WTC11 (cell line): ENCODE data around the gene MPI. TPM values are rescaled to one million over a fixed set of nuclear protein-coding genes. Genes with fewer than 3 reads are reported as not detected.

Source experiments
- ATAC-seq: fragments of 200-7000 bp; cut with Tn5 transposase; 2 replicates; pipeline ENCODE4 v1.10.0; 2021; ENCODE audit warnings: mild to moderate bottlenecking, moderate library complexity
- CTCF ChIA-PET: fragments of 300-600 bp; sonication (Branson Sonifier 250); formaldehyde crosslinking; loops from one replicate; lab custom pipeline; 2021; ENCODE audit warnings: antibody characterized with exemption; lab: Charles Lee
- POLR2A ChIA-PET: fragments of 350-600 bp; sonication (Branson Sonifier 250); formaldehyde crosslinking; loops from one replicate; lab custom pipeline; 2021; ENCODE audit warnings: antibody characterized with exemption; lab: Charles Lee
- DNase-seq: peaks from one replicate; pipeline ENCODE4 v3.0.0; 2021; ENCODE audit warnings: low spot score
- H3K27ac Mint-ChIP-seq: 2 replicates; pipeline ENCODE4 v1.8.0; 2021; ENCODE audit warnings: mixed read lengths
- H3K27me3 Mint-ChIP-seq: 2 replicates; pipeline ENCODE4 v1.8.0; 2021; ENCODE audit warnings: low read depth, mild to moderate bottlenecking, moderate library complexity, mixed read lengths
- H3K36me3 Mint-ChIP-seq: 2 replicates; pipeline ENCODE4 v1.8.0; 2021; ENCODE audit warnings: mixed read lengths
- H3K4me1 Mint-ChIP-seq: 2 replicates; pipeline ENCODE4 v1.8.0; 2022; ENCODE audit warnings: mixed read lengths
- H3K4me3 Mint-ChIP-seq: 2 replicates; pipeline ENCODE4 v1.8.0; 2021; ENCODE audit warnings: mild to moderate bottlenecking, moderate library complexity, mixed read lengths
- H3K9me3 Mint-ChIP-seq: 2 replicates; pipeline ENCODE4 v1.8.0; 2021; ENCODE audit warnings: mixed read lengths
- CBFB ChIP-seq: sonication (generic); formaldehyde crosslinking; IDR thresholded peaks from 2 replicates; pipeline ENCODE4 v1.8.1; 2022; ENCODE audit warnings: mild to moderate bottlenecking, low read depth, missing genetic modification reagents
- EMX1 ChIP-seq: fragments of 250-450 bp; sonication (Bioruptor Pico); IDR thresholded peaks from 2 replicates; pipeline ENCODE4 v1.8.0; 2021; ENCODE audit warnings: mild to moderate bottlenecking
- FOXJ3 ChIP-seq: sonication (generic); formaldehyde crosslinking; IDR thresholded peaks from 2 replicates; pipeline ENCODE4 v1.9.0; 2021; ENCODE audit warnings: missing genetic modification reagents, mild to moderate bottlenecking, borderline replicate concordance
- GABPB1 ChIP-seq: sonication (generic); formaldehyde crosslinking; IDR thresholded peaks from 2 replicates; pipeline ENCODE4 v1.8.1; 2023; ENCODE audit warnings: mild to moderate bottlenecking, missing genetic modification reagents
- GTF2I ChIP-seq: fragments of 250-450 bp; sonication (Bioruptor Pico); conservative IDR thresholded peaks from 2 replicates; pipeline ENCODE4 v1.4.0; 2021; ENCODE audit warnings: mild to moderate bottlenecking
- MYBL2 ChIP-seq: sonication (generic); formaldehyde crosslinking; IDR thresholded peaks from 2 replicates; pipeline ENCODE4 v1.8.1; 2023; ENCODE audit warnings: mild to moderate bottlenecking, moderate library complexity, missing genetic modification reagents
- NFYB ChIP-seq: sonication (generic); formaldehyde crosslinking; conservative IDR thresholded peaks from 2 replicates; pipeline ENCODE4 v1.8.0; 2022; ENCODE audit warnings: low read depth, missing genetic modification reagents
- RELA ChIP-seq: sonication (generic); formaldehyde crosslinking; IDR thresholded peaks from 2 replicates; pipeline ENCODE4 v1.8.1; 2022; ENCODE audit warnings: missing genetic modification reagents, mild to moderate bottlenecking, borderline replicate concordance
- RORB ChIP-seq: fragments of 250-450 bp; sonication (Bioruptor Pico); IDR thresholded peaks from 2 replicates; pipeline ENCODE4 v1.9.0; 2021; ENCODE audit warnings: mild to moderate bottlenecking
- SMAD3 ChIP-seq: sonication (generic); formaldehyde crosslinking; IDR thresholded peaks from 2 replicates; pipeline ENCODE4 v1.8.0; 2022; ENCODE audit warnings: missing genetic modification reagents, mild to moderate bottlenecking, borderline replicate concordance
- SP1 ChIP-seq: sonication (generic); formaldehyde crosslinking; conservative IDR thresholded peaks from 2 replicates; pipeline ENCODE4 v1.8.1; 2022; ENCODE audit warnings: missing genetic modification reagents
- TEAD1 ChIP-seq: sonication (generic); formaldehyde crosslinking; IDR thresholded peaks from 2 replicates; pipeline ENCODE4 v1.8.0; 2022; ENCODE audit warnings: mild to moderate bottlenecking, missing genetic modification reagents
- TP53 ChIP-seq: sonication (generic); formaldehyde crosslinking; IDR thresholded peaks from 2 replicates; pipeline ENCODE4 v1.8.1; 2023; ENCODE audit warnings: mild to moderate bottlenecking, missing genetic modification reagents
- ZNF138 ChIP-seq: sonication (generic); formaldehyde crosslinking; conservative IDR thresholded peaks from 2 replicates; pipeline ENCODE4 v1.8.1; 2022; ENCODE audit warnings: mild to moderate bottlenecking, moderate library complexity, missing genetic modification reagents
- ZNF317 ChIP-seq: sonication (generic); formaldehyde crosslinking; IDR thresholded peaks from 2 replicates; pipeline ENCODE4 v1.8.1; 2023; ENCODE audit warnings: low read depth, mild to moderate bottlenecking, moderate library complexity, missing genetic modification reagents, borderline replicate concordance
- ZNF396 ChIP-seq: fragments of 250-450 bp; sonication (Bioruptor Pico); IDR thresholded peaks from 2 replicates; pipeline ENCODE4 v1.8.0; 2021; ENCODE audit warnings: mild to moderate bottlenecking, moderate library complexity, borderline replicate concordance
- ZNF423 ChIP-seq: fragments of 250-450 bp; sonication (Bioruptor Pico); IDR thresholded peaks from 2 replicates; pipeline ENCODE4 v2.1.2; 2022; ENCODE audit warnings: mild to moderate bottlenecking, moderate library complexity
- ZNF671 ChIP-seq: fragments of 250-450 bp; sonication (Bioruptor Pico); IDR thresholded peaks from 2 replicates; pipeline ENCODE4 v1.8.0; 2021; ENCODE audit warnings: mild to moderate bottlenecking
- total RNA-seq: library from RNA; stranded (reverse); gene quantifications from 3 replicates; pipeline ENCODE4 v1.2.3, GENCODE V29; 2021
- TF ChIP-seq, protein P1 (sequence below): sonication (generic); formaldehyde crosslinking; IDR thresholded peaks from 2 replicates; pipeline ENCODE4 v1.8.0; 2022; ENCODE audit warnings: mild to moderate bottlenecking, missing genetic modification reagents
- TF ChIP-seq, protein P2 (sequence below): sonication (generic); formaldehyde crosslinking; IDR thresholded peaks from 2 replicates; pipeline ENCODE4 v1.8.0; 2022; ENCODE audit warnings: mild to moderate bottlenecking, missing genetic modification reagents
- TF ChIP-seq, protein P3 (sequence below): sonication (generic); formaldehyde crosslinking; IDR thresholded peaks from 2 replicates; pipeline ENCODE4 v1.8.1; 2022; ENCODE audit warnings: mild to moderate bottlenecking, moderate library complexity, missing genetic modification reagents
- TF ChIP-seq, protein P4 (sequence below): fragments of 200-600 bp; IDR thresholded peaks from 2 replicates; pipeline ENCODE4 v1.8.0; 2022; ENCODE audit warnings: antibody characterized with exemption
- TF ChIP-seq, protein P5 (sequence below): sonication (generic); formaldehyde crosslinking; IDR thresholded peaks from 2 replicates; pipeline ENCODE4 v1.8.0; 2022; ENCODE audit warnings: mild to moderate bottlenecking, missing genetic modification reagents
- TF ChIP-seq, protein P6 (sequence below): sonication (generic); formaldehyde crosslinking; IDR thresholded peaks from 2 replicates; pipeline ENCODE4 v1.8.0; 2023; ENCODE audit warnings: mild to moderate bottlenecking, missing genetic modification reagents
- TF ChIP-seq, protein P7 (sequence below): sonication (generic); formaldehyde crosslinking; IDR thresholded peaks from 2 replicates; pipeline ENCODE4 v1.8.1; 2022; ENCODE audit warnings: low read depth, missing genetic modification reagents, borderline replicate concordance
- TF ChIP-seq, protein P8 (sequence below): sonication (generic); formaldehyde crosslinking; IDR thresholded peaks from 2 replicates; pipeline ENCODE4 v1.8.0; 2022; ENCODE audit warnings: mild to moderate bottlenecking, missing genetic modification reagents

Gene MPI
- total RNA-seq, 1 experiment from 2014 or later = 36.3 TPM

DNA sequence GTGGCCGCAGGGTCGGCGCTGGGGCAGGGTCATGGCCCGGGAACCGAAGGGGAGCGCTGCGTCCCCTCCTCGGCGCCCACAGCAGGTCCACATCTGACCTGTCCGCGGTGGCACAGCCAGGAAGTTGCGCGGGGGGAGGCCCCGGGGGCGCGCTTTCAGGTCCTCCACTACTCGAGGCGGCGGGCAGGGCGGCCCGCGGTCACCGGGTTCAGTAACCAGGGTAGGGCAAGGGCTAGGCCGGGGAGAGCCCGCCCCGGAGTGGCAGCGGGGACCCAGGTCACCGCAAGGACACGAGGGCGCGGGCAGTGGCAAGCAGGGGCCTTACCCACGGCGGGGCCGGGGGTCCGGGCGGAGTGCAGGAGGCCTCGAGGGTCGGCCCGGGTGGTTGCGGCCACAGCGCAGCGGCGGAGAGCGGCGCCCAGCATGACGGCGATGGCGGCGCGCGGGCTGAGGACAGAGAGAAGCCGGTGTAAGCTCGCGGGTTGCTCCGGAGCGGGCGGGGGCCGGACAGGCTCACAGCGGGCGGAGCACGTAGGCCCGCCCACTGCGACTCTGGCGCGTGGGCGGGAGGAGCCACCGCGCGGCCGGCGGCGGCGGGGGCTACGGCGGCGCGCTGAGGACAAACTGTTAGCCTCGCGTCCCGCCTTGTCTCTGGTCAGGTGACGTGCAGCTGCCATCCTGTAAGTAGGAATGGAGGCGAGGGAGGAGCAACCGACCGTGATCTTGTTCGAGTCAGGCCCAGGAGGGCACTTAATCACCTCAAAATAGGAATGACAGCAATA, 47.9 kb downstream of the MPI start, which contains the start of gene COX5A:
COX5A (minus strand) TSS at position 484 of the 782 bp plus-strand sequence; CDS start at position 425, 59 bp downstream.
- Mint-ChIP-seq H3K27ac (peak within 1 kb of the TSS; percentile 91), H3K27me3 (no peaks in the 10 kb centered on the region; the same call in none of the 2 replicates), H3K36me3 (peaks cover 3% of the 10 kb centered on the region; the same call in 1 of the 2 replicates), H3K4me3 (peak within 1 kb of the TSS; percentile 91), H3K4me1 (peaks cover 8% of the 10 kb centered on the region), H3K9me3 (no peaks in the 10 kb centered on the region)
- CTCF ChIA-PET = interaction anchor here (0.6 to 5.1 kb wide), 7 partner anchors 13 to 169 kb away, joined by 3 to 43 read pairs (median 4); no protein-coding TSS in a partner anchor
- ATAC-seq (peak; percentile 92), DNase-seq (peak; percentile 86)
- POLR2A ChIA-PET = interaction anchor here (0.6 to 1.5 kb wide), 4 partner anchors 13 to 1086 kb away, joined by 3 to 7 read pairs (median 6); partner anchors contain the start of gene FAM219B
- TF ChIP-seq RELA (CRISPR knock-in tag) (no peak; the same call in 1 of the 2 replicates), CBFB (CRISPR knock-in tag) (no peak), EMX1 (CRISPR knock-in tag) (no peak), MYBL2 (CRISPR knock-in tag) (no peak), GABPB1 (CRISPR knock-in tag) (peak; percentile 78), ZNF317 (0 out of 2 replicates have a peak, but pooled peaks have one; percentile 32), ZNF671 (no peak), ZNF423 (CRISPR knock-in tag) (no peak), ZNF138 (CRISPR knock-in tag) (no peak), SMAD3 (peak; percentile 62; the same call in 1 of the 2 replicates), NFYB (0 out of 2 replicates have a peak, but pooled peaks have one; percentile 21), RORB (CRISPR knock-in tag) (no peak), GTF2I (CRISPR knock-in tag) (no peak), FOXJ3 (CRISPR knock-in tag) (no peak), TP53 (CRISPR knock-in tag) (no peak), TEAD1 (peak; percentile 59; the same call in 1 of the 2 replicates), ZNF396 (CRISPR knock-in tag) (no peak), SP1 (peak; percentile 94)
- TF ChIP-seq, protein P1, sequence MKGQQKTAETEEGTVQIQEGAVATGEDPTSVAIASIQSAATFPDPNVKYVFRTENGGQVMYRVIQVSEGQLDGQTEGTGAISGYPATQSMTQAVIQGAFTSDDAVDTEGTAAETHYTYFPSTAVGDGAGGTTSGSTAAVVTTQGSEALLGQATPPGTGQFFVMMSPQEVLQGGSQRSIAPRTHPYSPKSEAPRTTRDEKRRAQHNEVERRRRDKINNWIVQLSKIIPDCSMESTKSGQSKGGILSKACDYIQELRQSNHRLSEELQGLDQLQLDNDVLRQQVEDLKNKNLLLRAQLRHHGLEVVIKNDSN (CRISPR knock-in tag) = peak; percentile 87
- TF ChIP-seq, protein P2, sequence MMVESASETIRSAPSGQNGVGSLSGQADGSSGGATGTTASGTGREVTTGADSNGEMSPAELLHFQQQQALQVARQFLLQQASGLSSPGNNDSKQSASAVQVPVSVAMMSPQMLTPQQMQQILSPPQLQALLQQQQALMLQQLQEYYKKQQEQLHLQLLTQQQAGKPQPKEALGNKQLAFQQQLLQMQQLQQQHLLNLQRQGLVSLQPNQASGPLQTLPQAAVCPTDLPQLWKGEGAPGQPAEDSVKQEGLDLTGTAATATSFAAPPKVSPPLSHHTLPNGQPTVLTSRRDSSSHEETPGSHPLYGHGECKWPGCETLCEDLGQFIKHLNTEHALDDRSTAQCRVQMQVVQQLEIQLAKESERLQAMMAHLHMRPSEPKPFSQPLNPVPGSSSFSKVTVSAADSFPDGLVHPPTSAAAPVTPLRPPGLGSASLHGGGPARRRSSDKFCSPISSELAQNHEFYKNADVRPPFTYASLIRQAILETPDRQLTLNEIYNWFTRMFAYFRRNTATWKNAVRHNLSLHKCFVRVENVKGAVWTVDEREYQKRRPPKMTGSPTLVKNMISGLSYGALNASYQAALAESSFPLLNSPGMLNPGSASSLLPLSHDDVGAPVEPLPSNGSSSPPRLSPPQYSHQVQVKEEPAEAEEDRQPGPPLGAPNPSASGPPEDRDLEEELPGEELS (CRISPR knock-in tag) = peak; percentile 72; the same call in 1 of the 2 replicates
- TF ChIP-seq, protein P3, sequence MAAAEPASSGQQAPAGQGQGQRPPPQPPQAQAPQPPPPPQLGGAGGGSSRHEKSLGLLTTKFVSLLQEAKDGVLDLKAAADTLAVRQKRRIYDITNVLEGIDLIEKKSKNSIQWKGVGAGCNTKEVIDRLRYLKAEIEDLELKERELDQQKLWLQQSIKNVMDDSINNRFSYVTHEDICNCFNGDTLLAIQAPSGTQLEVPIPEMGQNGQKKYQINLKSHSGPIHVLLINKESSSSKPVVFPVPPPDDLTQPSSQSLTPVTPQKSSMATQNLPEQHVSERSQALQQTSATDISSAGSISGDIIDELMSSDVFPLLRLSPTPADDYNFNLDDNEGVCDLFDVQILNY (CRISPR knock-in tag) = peak; percentile 90; the same call in 1 of the 2 replicates
- TF ChIP-seq, protein P4, sequence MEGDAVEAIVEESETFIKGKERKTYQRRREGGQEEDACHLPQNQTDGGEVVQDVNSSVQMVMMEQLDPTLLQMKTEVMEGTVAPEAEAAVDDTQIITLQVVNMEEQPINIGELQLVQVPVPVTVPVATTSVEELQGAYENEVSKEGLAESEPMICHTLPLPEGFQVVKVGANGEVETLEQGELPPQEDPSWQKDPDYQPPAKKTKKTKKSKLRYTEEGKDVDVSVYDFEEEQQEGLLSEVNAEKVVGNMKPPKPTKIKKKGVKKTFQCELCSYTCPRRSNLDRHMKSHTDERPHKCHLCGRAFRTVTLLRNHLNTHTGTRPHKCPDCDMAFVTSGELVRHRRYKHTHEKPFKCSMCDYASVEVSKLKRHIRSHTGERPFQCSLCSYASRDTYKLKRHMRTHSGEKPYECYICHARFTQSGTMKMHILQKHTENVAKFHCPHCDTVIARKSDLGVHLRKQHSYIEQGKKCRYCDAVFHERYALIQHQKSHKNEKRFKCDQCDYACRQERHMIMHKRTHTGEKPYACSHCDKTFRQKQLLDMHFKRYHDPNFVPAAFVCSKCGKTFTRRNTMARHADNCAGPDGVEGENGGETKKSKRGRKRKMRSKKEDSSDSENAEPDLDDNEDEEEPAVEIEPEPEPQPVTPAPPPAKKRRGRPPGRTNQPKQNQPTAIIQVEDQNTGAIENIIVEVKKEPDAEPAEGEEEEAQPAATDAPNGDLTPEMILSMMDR = no peak
- TF ChIP-seq, protein P5, sequence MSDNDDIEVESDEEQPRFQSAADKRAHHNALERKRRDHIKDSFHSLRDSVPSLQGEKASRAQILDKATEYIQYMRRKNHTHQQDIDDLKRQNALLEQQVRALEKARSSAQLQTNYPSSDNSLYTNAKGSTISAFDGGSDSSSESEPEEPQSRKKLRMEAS = peak; percentile 81
- TF ChIP-seq, protein P6, sequence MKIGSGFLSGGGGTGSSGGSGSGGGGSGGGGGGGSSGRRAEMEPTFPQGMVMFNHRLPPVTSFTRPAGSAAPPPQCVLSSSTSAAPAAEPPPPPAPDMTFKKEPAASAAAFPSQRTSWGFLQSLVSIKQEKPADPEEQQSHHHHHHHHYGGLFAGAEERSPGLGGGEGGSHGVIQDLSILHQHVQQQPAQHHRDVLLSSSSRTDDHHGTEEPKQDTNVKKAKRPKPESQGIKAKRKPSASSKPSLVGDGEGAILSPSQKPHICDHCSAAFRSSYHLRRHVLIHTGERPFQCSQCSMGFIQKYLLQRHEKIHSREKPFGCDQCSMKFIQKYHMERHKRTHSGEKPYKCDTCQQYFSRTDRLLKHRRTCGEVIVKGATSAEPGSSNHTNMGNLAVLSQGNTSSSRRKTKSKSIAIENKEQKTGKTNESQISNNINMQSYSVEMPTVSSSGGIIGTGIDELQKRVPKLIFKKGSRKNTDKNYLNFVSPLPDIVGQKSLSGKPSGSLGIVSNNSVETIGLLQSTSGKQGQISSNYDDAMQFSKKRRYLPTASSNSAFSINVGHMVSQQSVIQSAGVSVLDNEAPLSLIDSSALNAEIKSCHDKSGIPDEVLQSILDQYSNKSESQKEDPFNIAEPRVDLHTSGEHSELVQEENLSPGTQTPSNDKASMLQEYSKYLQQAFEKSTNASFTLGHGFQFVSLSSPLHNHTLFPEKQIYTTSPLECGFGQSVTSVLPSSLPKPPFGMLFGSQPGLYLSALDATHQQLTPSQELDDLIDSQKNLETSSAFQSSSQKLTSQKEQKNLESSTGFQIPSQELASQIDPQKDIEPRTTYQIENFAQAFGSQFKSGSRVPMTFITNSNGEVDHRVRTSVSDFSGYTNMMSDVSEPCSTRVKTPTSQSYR (CRISPR knock-in tag) = no peak
- TF ChIP-seq, protein P7, sequence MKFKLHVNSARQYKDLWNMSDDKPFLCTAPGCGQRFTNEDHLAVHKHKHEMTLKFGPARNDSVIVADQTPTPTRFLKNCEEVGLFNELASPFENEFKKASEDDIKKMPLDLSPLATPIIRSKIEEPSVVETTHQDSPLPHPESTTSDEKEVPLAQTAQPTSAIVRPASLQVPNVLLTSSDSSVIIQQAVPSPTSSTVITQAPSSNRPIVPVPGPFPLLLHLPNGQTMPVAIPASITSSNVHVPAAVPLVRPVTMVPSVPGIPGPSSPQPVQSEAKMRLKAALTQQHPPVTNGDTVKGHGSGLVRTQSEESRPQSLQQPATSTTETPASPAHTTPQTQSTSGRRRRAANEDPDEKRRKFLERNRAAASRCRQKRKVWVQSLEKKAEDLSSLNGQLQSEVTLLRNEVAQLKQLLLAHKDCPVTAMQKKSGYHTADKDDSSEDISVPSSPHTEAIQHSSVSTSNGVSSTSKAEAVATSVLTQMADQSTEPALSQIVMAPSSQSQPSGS = no peak
- TF ChIP-seq, protein P8, sequence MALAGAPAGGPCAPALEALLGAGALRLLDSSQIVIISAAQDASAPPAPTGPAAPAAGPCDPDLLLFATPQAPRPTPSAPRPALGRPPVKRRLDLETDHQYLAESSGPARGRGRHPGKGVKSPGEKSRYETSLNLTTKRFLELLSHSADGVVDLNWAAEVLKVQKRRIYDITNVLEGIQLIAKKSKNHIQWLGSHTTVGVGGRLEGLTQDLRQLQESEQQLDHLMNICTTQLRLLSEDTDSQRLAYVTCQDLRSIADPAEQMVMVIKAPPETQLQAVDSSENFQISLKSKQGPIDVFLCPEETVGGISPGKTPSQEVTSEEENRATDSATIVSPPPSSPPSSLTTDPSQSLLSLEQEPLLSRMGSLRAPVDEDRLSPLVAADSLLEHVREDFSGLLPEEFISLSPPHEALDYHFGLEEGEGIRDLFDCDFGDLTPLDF (CRISPR knock-in tag) = no peak
